Stomach (tissue), 9 donors: ENCODE data around the gene MISP3. TPM values are rescaled to one million over a fixed set of nuclear protein-coding genes. Genes with fewer than 3 reads are reported as not detected.

Source experiments
- DNase-seq, 2 donors: peaks; one replicate each; pipeline versions ENCODE4 v3.0.0 to v3.0.0-alpha.2; 2013 to 2019
- H3K27ac ChIP-seq, 5 donors: fragments of 200-600 bp in 4 of 5; sonication (generic) in 4 of 5; one replicate each; pipeline ENCODE4 v1.5.1; 2013 to 2019; ENCODE audit warnings: mild to moderate bottlenecking in 1 of 5, moderate library complexity in 1 of 5
- H3K27me3 ChIP-seq, 3 donors: fragments of 200-600 bp; sonication (generic); one replicate each; pipeline ENCODE4 v1.5.1; 2017 to 2019; ENCODE audit warnings: mixed run types in 1 of 3
- H3K36me3 ChIP-seq, 4 donors: fragments of 200-600 bp; sonication (generic); 1 replicate in 3 of 4; 2 replicates in 1 of 4; pipeline ENCODE4 v1.5.1; 2016 to 2019
- H3K4me1 ChIP-seq, 4 donors: fragments of 200-600 bp; sonication (generic); one replicate each; pipeline ENCODE4 v1.5.1; 2016 to 2019
- H3K4me3 ChIP-seq, 4 donors: fragments of 200-600 bp; sonication (generic) in 3 of 4; one replicate each; pipeline ENCODE4 v1.5.1; 2016 to 2019; ENCODE audit warnings: mild to moderate bottlenecking in 1 of 4
- H3K9me3 ChIP-seq, 4 donors: fragments of 200-600 bp; sonication (generic); one replicate each; pipeline ENCODE4 v1.5.1; 2016 to 2019
- EP300 ChIP-seq: sonication (generic); formaldehyde crosslinking; IDR thresholded peaks from one replicate; pipeline ENCODE4 v1.6.1; 2017; ENCODE audit warnings: antibody characterized with exemption
- POLR2A ChIP-seq, 4 donors: fragments of 450-650 bp; IDR thresholded peaks; one replicate each; pipeline ENCODE4 v1.6.1; 2016; ENCODE audit warnings: antibody characterized with exemption in 4 of 4, control low read depth in 2 of 4, mild to moderate bottlenecking in 1 of 4, moderate library complexity in 1 of 4
- POLR2AphosphoS5 ChIP-seq, 3 donors: sonication (generic); formaldehyde crosslinking; IDR thresholded peaks; one replicate each; pipeline ENCODE4 v1.6.1; 2016; ENCODE audit warnings: antibody characterized with exemption in 3 of 3
- WGBS, 5 donors: extraction: QIAGEN DNeasy Blood & Tissue Kit in 3 of 5; methylation state at CpG; one replicate each; pipeline versions ENCODE4 v1.1.5 to v1.1.7; 2013 to 2018; 5-methylcytosine and 5-hydroxymethylcytosine counted together
- intact Hi-C: fragments of 100-400 bp; cut with DNase I; formaldehyde crosslinking; loops from one replicate; pipeline ENCODE4 v1.15.1; 2023; ENCODE audit warnings: low total_unique reads
- polyA plus RNA-seq, 3 donors: library from polyadenylated mRNA; stranded (reverse); fragments of 200-250 nt; gene quantifications; one replicate each; pipeline ENCODE4 v1.2.3, GENCODE V29; 2013
- total RNA-seq, 5 donors: library from RNA; depleted of rRNA; stranded (reverse); fragments of >200 nt; gene quantifications; one replicate each; pipeline versions ENCODE4 v1.1.0 to v1.2.3, GENCODE V29; 2014 to 2016
- TF ChIP-seq, protein P1 (sequence below), 7 experiments: fragments of 450-650 bp in 4 of 7; fragments of 200-600 bp in 3 of 7; sonication (generic) in 3 of 7; IDR thresholded peaks; one replicate each; pipeline ENCODE4 v1.5.1; 2016 to 2019; ENCODE audit warnings: antibody characterized with exemption in 7 of 7, control low read depth in 2 of 7, mild to moderate bottlenecking in 1 of 7
- donor health status: healthy with polysubstance abuse.
- donor health status: Bipolar disorder and iron deficiency.
- donor health status: healthy.

Gene MISP3
- total and polyA plus RNA-seq, 8 donors: 2.0 to 88.7 (median 27.4) TPM

DNA sequence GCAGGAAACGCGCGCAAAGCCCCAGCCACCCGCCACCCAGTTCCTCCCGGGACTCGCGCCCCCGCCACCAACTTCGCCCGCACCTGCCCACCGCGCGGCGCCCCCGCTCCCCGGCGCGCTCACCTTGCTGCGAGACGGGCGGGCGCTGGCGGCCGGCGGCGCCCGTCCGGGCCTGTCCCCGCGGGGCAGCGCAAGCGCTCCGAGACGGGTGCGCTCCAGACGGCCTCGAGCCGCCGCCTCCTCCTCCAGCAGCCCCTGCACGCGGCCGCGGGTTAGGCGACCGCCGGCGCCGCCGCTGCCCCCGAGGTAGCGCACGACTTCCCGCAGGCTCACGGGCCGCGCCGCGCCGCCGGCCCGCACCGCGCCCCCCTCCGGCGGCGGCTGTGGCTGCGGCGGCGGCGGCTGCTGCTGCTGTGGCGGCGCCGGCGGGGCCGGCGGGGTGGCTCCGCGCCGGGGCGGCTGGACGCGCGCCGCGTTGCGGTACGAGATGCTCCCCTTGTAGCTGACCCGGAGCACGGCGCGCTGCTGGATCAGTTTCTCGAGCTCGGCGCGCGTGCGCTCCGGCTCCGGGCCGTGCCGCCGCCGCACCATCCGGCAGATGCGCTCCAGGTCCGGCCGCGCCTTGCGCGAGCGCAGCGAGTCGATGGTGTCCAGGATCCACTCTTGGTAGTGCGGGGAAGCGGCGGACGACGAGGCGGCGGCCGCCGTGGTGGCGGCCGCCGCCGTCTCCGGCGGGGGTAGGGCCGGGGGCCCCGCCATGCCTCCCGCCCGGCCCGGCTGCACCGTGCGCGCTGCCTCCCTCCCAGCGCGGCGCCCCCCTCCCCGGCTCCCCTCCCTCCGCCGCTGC is 17.3 kb downstream of the MISP3 start:
- DNase-seq: peak; percentile 62 to 83
- H3K9me3 ChIP-seq: peaks cover 0 to 10% (median 9%) of the 10 kb centered on the region in 4 donors
- TF ChIP-seq EP300: no peak
- TF ChIP-seq, protein P1, sequence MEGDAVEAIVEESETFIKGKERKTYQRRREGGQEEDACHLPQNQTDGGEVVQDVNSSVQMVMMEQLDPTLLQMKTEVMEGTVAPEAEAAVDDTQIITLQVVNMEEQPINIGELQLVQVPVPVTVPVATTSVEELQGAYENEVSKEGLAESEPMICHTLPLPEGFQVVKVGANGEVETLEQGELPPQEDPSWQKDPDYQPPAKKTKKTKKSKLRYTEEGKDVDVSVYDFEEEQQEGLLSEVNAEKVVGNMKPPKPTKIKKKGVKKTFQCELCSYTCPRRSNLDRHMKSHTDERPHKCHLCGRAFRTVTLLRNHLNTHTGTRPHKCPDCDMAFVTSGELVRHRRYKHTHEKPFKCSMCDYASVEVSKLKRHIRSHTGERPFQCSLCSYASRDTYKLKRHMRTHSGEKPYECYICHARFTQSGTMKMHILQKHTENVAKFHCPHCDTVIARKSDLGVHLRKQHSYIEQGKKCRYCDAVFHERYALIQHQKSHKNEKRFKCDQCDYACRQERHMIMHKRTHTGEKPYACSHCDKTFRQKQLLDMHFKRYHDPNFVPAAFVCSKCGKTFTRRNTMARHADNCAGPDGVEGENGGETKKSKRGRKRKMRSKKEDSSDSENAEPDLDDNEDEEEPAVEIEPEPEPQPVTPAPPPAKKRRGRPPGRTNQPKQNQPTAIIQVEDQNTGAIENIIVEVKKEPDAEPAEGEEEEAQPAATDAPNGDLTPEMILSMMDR (IDR thresholded peaks at IDR 0.05): peak in 1 of 7 experiments; percentile 21
- WGBS, 5 donors: 0 to 1% (median 0%) methylated on average over 13 to 136 of the region's 142 CpGs
- no peaks in the 10 kb centered on the region for H3K27me3 ChIP-seq
- H3K4me1 ChIP-seq: peaks cover 12 to 34% (median 29%) of the 10 kb centered on the region in 4 donors
- intact Hi-C loops: no loop called here
- H3K27ac ChIP-seq: peak overlapping the region; percentile 87 to 98 (median 95)
- peaks cover 9 to 25% (median 16%) of the 10 kb centered on the region in 4 donors for H3K36me3 ChIP-seq
- peak overlapping the region; percentile 75 to 93 (median 82) for H3K4me3 ChIP-seq

DNA sequence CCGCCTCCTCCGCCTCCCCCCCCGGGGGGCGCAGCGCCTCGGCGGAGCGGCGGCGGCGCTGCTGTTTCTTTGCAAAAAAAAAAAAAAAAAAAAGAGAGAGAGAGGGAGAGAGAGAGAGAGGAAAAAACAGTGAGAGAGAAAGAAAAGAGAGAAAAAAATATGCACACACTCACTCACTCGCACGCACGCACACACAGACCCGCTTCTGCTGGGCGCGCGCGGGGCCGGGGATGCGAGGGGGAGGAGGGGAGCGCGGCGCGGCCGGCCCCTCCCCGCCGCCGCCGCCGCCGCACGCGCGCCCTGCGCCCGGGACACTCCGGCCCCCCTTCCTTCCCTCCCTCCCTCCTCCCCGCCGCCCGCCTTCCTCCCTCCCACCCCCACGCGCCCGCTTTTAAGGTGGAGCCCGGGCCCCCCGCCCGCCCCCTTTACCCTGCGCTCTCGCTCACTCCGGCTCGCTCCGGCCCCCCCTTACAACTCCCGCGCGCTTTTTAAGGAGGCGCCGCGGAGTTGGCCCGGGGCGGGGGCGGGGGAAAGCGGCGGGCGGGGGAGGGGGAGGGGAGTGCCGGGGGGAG is 18.0 kb downstream of the MISP3 start, which contains the start of gene SAMD1:
Gene SAMD1 (minus strand): TSS at position 243 of the 572 bp plus-strand sequence.
- Histone ChIP-seq H3K4me3 (peak within 1 kb of the TSS; percentile 75 to 93 (median 82)), H3K9me3 (peaks cover 0 to 10% (median 9%) of the 10 kb centered on the region in 4 donors), H3K4me1 (peaks cover 12 to 27% (median 24%) of the 10 kb centered on the region in 4 donors), H3K36me3 (peaks cover 9 to 25% (median 16%) of the 10 kb centered on the region in 4 donors), H3K27ac (peak within 1 kb of the TSS; percentile 87 to 98 (median 95)), H3K27me3 (no peaks in the 10 kb centered on the region)
- no peak for TF ChIP-seq EP300
- TF ChIP-seq, protein P1 (IDR thresholded peaks at IDR 0.05): no peak
- TF ChIP-seq POLR2A (IDR thresholded peaks at IDR 0.05): no peak
- no peak for TF ChIP-seq POLR2AphosphoS5 (IDR thresholded peaks at IDR 0.05)
- 0 to 2% (median 1%) methylated on average over 4 to 44 of the region's 65 CpGs for WGBS, 5 donors
- peak; percentile 93 to 97 for DNase-seq
- intact Hi-C loops: no loop called here

DNA sequence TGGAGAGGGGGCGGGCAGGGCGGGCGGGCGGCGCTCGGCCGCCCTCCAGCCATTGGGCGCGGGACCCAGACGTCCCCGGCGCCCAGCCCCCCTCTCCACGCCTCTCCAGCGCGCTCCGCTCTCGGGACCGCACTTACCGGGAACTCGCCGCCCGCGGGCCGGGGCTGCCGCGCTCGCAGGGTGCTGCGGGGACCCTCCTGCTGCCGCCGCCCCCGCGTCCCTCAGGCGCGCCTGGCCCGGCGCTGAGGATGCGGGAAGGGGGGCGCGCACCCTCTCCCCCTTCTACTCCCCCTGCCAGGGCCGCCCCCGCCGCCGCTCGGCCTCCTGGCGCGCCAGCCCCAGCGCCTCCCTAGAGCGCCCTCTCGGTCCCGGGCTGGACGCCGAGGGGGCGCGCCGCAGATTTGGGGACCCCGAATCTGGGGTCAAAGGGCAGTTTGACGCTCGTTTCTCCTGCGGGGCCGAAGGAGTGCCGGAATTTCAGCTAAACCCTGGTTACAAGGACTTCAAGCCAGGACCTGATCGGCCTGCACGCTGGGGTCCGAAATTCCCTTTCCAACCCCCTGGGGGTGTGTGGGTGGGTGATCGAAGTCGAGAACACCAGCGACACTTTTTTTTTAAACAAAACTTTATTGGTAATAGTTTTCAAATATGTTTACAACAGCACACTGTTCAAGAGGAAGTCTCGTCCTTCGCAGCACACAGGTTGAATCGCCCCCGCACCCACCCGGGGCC is 18.7 kb downstream of the MISP3 start:
- Histone ChIP-seq H3K27me3 (no peaks in the 10 kb centered on the region), H3K36me3 (peaks cover 9 to 26% (median 20%) of the 10 kb centered on the region in 4 donors), H3K4me3 (peak overlapping the region; percentile 75 to 93 (median 82)), H3K4me1 (peaks cover 12 to 24% (median 21%) of the 10 kb centered on the region in 4 donors), H3K9me3 (peaks cover 0 to 10% (median 9%) of the 10 kb centered on the region in 4 donors), H3K27ac (peak overlapping the region; percentile 87 to 98 (median 95))
- 0 to 2% (median 0%) methylated on average over 19 to 71 of the region's 72 CpGs for WGBS, 5 donors
- DNase-seq: peak in 1 of 2 donors; percentile 87
- TF ChIP-seq EP300: no peak
- TF ChIP-seq POLR2A (IDR thresholded peaks at IDR 0.05): no peak
- TF ChIP-seq, protein P1 (IDR thresholded peaks at IDR 0.05): no peak
- peak; percentile 64 to 78 (median 73) for TF ChIP-seq POLR2AphosphoS5 (IDR thresholded peaks at IDR 0.05)
- intact Hi-C loops: no loop called here
